ENCODE results near the gene IKZF5.

Gene IKZF5

DNA sequence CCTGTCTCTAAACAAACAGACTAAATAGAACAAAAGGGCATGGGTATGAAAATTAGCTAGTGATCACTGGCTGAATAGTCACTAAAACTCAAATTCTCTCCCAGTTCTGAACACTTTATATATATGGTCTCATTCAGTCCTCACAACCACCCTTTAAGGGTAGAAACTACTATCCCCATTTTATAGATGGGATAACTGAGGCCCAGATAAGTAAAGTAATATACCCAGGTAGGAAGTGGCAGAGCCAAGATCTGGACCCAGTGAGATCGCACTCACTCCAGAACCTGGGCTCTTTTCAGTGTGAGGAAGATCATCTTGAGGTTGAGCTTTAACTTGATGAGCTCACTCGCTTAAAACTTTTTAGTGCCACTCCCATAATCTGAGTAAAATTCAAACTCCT is 23.9 kb downstream of the IKZF5 start:
- in situ Hi-C loops (cut with MboI; ENCODE audit: low sequenced_read_pairs) = no loop called here

DNA sequence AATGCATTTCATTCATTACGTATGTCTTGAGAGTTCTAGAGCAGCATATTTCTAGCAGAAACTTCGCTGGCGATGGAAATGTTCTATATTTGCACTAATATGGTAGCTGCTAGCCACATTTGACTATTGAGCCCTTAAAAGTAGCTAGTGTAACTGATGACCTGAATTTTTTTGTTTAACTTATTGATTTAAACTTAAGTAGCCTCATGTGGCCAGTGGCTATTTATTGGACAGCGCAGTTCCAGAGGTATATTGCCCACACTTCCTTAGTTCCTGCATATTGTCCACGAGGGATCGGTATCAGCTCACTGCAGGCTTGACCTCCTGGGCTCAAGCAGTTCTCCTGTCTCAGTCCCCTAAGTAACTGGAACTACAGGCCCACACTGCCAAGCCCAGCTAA is 24.7 kb downstream of the IKZF5 start:
- in situ Hi-C loops (cut with MboI; ENCODE audit: low sequenced_read_pairs) = no loop called here

DNA sequence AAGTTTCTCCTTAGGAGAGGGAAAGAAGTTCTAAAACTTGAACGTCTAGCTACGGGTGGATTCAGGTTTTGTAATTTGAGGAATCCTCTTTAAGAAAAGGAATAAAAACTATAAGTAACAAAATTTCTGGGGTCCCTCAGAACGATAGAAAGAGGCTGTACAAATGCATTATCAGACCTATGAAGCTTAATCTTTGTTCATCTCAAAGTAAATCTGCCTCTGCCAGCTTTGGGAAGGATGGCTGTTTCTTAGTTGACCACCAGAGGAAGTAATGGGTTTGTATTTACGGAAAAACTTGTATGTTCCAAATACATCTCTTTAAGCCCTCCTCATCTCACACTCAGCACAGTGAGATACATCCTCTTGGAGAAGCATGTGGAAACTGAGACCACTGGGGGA is 27.5 kb downstream of the IKZF5 start:
- in situ Hi-C loops (cut with MboI; ENCODE audit: low sequenced_read_pairs) = no loop called here

DNA sequence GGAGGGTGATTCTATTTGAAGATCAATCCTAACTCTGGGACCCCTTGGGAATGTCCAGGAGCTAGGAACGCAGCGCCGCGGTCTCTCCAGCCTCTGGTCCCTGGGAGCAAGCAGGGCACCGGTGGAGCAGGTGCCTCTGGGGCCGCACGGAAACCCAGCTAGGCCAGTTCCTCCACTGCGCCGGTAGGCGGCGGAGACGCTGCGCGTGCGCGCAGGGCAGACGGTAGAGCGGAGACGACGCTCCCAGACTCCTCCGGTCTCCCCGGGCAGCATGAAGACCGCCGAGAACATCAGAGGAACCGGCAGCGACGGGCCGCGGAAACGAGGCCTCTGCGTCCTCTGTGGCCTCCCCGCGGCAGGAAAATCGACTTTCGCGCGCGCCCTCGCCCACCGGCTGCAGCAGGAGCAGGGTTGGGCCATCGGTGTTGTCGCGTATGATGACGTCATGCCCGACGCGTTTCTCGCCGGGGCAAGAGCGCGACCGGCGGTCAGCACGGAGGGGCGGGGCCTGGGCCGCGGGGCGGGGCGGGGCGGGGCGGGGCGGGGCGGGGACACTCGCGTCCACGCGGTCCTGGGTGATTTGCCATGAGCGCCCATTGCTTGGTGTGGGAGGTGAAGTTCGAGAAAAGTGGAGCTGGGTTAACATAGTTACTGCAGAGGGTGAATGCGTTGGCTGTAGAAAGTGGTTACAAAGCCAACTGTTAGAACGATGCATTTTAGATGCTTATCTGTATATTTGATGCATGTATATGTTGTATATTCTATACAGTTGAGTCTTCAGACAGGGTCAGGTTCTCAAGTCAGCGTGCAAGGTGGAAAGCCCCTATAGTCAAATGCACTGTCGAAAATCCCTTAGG is 28.2 kb downstream of the IKZF5 start, which contains the start of gene PSTK:
PSTK (plus strand) TSS at position 193 of the 857 bp plus-strand sequence; CDS start at position 272, 79 bp downstream.
- in situ Hi-C loops (cut with MboI; ENCODE audit: low sequenced_read_pairs) = no loop called here

DNA sequence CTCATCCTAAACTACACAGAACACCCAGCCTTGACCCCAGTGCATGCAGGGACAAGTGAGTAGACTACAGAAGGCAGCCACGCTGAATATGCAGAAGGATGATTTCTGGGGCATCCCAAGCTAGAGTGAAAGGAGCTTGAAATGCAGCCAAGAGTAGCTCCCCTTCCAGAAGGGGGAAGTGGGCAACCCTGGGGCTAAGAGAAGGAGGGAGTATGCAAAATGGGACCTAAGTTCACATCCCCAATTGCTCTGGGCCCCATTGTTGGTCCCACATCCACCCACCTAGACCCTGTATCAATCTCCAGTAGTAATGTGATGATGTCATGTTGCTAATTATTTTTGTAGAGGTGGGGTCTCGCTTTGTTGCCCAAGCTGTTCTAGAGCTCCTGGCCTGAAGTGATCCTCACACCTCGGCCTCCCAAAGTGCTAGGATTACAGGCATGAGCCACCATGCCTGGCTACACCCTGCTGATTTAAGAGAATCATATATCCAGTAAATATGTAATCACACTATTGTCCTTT is 34.0 kb downstream of the IKZF5 start:
- in situ Hi-C loops (cut with MboI; ENCODE audit: low sequenced_read_pairs) = no loop called here

DNA sequence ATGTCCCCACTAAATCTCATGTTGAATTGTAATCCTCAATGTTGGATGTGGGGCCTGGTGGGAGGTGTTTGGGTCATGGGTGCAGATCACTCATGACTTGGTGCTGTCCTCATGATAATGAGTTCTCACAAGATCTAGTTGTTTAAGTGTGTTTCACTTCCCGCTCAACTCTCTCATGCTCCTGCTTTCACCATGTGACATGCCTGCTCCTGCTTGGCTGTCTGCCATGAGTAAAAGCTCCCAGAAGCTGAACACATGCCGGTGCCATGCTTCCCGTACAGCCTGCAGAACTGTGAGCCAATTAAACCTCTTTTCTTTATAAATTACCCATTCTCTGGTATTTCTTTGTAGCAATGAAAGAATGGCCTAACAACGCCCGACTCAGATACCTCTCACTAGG is 34.6 kb downstream of the IKZF5 start:
- in situ Hi-C loops (cut with MboI; ENCODE audit: low sequenced_read_pairs) = no loop called here

DNA sequence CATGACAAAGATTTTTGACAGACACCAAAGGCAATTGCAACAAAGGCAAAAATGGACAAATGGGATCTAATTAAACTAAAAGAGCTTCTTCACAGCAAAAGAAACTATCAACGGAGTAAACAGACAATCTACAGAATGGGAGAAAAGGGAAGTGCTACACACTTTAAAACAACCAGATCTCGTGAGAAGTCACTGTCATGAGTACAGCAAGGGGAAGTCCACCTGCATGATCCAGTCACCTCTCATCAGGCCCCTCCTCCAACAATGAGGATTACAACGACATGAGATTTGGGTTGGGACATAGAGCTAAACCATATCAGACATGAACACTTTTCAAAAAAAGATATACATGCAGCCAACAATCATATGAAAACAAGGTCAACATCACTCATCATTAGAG is 39.9 kb downstream of the IKZF5 start:
- in situ Hi-C loops (cut with MboI; ENCODE audit: low sequenced_read_pairs) = no loop called here

DNA sequence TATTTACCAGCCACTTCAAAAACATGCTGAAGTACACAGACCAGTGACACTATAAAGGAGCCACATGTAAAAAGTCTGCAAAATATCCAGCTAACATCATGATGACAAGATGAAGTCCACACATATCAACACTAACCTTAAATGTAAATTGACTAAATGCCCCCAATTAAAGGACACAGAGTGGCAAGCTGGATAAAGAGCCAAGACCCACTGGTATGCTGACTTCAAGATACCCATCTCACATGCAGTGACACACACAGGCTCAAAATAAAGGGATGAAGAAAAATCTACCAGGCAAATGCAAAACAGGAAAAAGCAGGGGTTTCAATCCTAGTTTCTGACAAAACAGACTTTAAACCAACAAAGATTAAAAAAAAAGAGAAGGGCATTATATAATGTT is 41.7 kb downstream of the IKZF5 start:
- in situ Hi-C loops (cut with MboI; ENCODE audit: low sequenced_read_pairs) = no loop called here

DNA sequence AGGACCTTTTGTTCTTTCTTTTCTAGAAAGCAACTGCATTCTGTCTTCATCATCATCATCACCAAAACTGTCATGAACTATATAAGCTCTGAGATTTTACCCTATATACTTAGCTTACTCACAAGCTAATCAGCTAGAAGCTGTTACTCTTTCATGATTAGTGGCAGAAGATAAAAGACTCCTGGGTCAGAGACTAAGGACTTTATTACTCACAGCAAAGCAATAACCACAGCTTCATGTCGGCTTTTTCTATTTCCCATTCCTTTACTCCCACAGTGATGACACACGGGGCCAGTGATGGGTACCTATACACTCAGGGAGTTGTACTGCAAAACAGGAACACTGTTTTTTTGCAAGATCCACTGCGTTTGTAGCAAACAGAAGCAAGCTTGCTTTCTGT is 46.2 kb downstream of the IKZF5 start:
- in situ Hi-C loops (cut with MboI; ENCODE audit: low sequenced_read_pairs) = no loop called here

DNA sequence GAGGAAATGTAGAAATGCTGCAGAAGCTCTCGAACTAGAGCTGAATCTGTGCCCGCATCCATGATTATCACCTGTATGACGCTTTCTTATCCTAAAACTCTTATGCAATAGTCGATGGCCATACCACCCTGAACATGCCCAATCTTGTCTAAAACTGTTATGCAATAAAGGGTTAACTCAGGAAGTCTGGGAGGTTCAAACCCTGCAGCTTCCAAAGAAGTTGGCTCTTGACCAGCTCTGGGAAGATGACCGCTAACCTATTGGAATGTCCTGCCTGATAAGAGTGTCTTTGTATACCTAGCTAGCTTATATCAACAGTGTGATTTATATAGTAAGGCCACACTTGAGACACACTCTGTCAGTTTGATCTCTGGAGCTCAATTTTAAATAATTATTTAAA is 51.1 kb downstream of the IKZF5 start:
- in situ Hi-C loops (cut with MboI; ENCODE audit: low sequenced_read_pairs) = no loop called here

DNA sequence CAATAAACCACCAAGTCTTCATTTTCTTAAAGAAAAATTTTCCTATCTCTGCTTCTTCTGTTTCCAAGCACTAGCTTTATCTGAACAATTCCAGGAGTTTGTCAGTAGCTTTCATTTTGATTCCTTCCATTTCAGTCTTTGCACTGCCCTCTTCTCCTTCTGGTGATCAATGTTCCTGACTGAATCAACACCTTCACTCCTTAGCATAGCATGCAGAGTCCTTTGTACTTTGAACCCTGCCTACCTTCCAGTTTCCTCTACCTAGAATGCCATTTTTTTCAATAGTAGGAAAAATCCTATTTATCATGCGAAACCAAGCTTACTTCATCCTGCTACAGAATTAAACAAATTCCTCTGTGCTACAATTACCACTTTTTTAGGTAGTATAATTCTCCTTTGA is 52.7 kb downstream of the IKZF5 start:
- in situ Hi-C loops (cut with MboI; ENCODE audit: low sequenced_read_pairs) = no loop called here

DNA sequence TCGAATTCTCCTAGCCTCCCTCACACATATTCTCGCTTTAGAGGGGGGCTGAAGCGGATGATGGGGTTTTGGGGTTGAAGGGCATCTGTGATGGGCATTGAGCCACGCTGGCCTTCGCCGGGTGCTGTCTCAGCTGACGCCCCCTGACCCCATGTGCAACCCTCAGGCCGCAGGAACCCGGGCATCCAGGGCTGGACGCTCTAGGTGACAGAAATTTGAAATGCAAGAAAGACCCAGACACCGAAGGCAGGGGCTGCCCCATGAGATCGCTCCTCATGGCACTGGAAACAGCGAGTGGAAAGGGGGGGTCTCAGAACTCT is 53.9 kb downstream of the IKZF5 start:
- in situ Hi-C loops (cut with MboI; ENCODE audit: low sequenced_read_pairs) = no loop called here

DNA sequence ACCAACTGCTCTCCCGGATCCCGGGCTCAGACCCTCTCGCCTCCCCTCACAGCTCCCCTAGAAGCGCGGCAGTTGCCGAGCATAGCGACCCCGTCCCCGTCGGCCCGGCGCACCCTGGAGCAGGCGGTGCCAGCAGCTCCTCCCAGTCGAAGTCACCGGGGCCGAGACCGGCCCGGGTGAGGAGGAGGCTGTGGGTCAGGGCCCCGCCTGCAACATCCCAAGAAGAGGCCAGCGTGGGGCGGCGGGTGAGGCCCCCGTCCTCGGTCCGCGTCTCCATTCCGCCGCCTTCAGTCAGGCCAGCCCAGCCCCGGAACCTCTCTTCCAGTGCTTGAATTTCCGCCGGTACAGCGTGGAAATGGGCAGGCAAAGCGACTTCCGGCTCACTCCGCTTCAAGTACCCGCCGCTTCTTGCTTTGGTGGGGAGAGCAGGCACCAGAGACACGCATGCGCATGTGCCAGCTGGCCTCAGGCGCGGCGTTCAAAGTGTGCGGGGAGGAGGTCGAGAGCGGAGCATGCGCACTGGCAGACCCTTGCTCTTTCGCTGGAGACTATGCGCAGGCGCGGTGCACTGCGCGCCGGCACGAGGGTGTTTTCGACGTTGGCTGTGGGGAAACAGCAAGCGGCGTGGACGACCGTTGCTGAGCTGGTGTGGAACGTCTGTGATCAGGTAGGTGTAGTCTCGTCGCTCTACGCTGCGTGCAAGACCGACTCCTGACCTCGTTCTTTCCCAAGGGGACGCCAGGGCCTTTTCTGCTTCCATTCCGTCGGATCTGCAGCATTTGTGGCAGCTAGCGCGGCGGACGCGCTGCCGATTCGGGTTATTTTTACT is 54.5 kb downstream of the IKZF5 start, which contains the start of gene C10orf88:
C10orf88 (minus strand) TSS at position 326 of the 829 bp plus-strand sequence; CDS start at position 277, 49 bp downstream.
- in situ Hi-C loops (cut with MboI; ENCODE audit: low sequenced_read_pairs) = no loop called here

DNA sequence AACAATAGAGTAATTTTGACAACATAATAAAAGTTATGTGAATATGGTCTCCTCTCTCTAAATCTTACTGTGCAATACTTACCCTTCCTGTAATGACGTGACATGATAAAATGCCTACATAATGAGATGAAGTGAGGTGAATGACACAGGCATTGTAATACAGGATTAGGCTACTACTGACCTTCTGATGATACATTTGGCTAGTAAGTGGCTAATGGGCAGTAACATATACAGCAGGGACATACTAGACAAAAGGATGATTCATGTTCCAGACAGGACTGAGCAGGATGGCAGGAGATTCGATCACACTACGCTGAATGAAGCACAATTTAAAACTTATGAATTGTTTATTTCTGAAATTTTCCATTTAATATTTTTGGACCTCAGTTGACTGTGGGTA is 59.3 kb downstream of the IKZF5 start:
- in situ Hi-C loops (cut with MboI; ENCODE audit: low sequenced_read_pairs) = no loop called here

Data from HL-60/S4 (cell line).